ENCODE measurements around the gene ACSL1. TPM values are rescaled to one million over a fixed set of nuclear protein-coding genes. Genes with fewer than 3 reads are reported as not detected.

ACSL1 gene
- total and polyA plus RNA-seq, 2 of the 8 experiments (the other 6 are each of a cell fraction or from before 2014, with no cell fraction given), result 2.3 to 8.7 TPM

GRCh38 chr4:184846531-184846930 lies 20.8 kb upstream of the ACSL1 start:
- Histone ChIP-seq H4K8ac (ENCODE audit: extremely low read depth, insufficient read depth, low read length) (no peak overlapping the region), H3K79me1 (ENCODE audit: low read depth, low read length) (no peaks in the 10 kb centered on the region), H2BK5ac (ENCODE audit: low read depth, low read length) (no peak overlapping the region), H2BK15ac (ENCODE audit: low read length) (no peak overlapping the region), H3K9me3 (ENCODE audit: insufficient read depth in 2 of 2, low read depth in 1 of 2, low read length in 1 of 2) (no peaks in the 10 kb centered on the region), H4K91ac (replicated peaks; ENCODE audit: insufficient read length, low read length) (no peak overlapping the region), H3K14ac (ENCODE audit: insufficient read length) (no peak overlapping the region), H3K4me2 (ENCODE audit: insufficient read depth in 1 of 2, low read depth in 2 of 2, low read length in 2 of 2) (no peak overlapping the region), H4K5ac (ENCODE audit: insufficient read length, low read depth, low read length) (no peak overlapping the region), H4K20me1 (replicated peaks in 1 of 2; ENCODE audit: control insufficient read depth in 1 of 2, insufficient read depth in 2 of 2, low read length in 2 of 2) (no peaks in the 10 kb centered on the region), H3K18ac (ENCODE audit: extremely low read depth, low read length) (no peak overlapping the region), H3K4me3 (ENCODE audit: extremely low read depth in 1 of 4, insufficient read depth in 2 of 4, low read depth in 3 of 4, low read length in 4 of 4) (no peak overlapping the region), H3K27ac (ENCODE audit: low read depth, low read length) (no peak overlapping the region), H2AK5ac (ENCODE audit: low read depth, low read length) (no peak overlapping the region), H3K4me1 (replicated peaks in 1 of 4; ENCODE audit: control insufficient read depth in 3 of 4, insufficient read depth in 4 of 4, low read length in 3 of 4) (no peaks in the 10 kb centered on the region), H3K23ac (ENCODE audit: insufficient read length) (no peak overlapping the region), H2BK120ac (replicated peaks; ENCODE audit: low read depth, low read length) (no peak overlapping the region), H3K9ac (replicated peaks in 1 of 4; ENCODE audit: extremely low read depth in 1 of 4, low read depth in 3 of 4, low read length in 3 of 4) (no peak overlapping the region), H3K27me3 (replicated peaks in 1 of 4; ENCODE audit: control insufficient read depth in 3 of 4, extremely low read depth in 1 of 4, insufficient read depth in 3 of 4, low read length in 3 of 4) (no peaks in the 10 kb centered on the region), H2AFZ (ENCODE audit: low read length) (no peak overlapping the region), H3K4ac (replicated peaks; ENCODE audit: insufficient read length, low read depth, low read length) (no peak overlapping the region), H3K36me3 (ENCODE audit: control insufficient read depth in 2 of 4, insufficient read depth in 4 of 4, low read length in 3 of 4) (no peaks in the 10 kb centered on the region), H3K23me2 (ENCODE audit: low read depth, low read length) (no peaks in the 10 kb centered on the region), H2BK20ac (ENCODE audit: low read length) (no peak overlapping the region), H3K56ac (replicated peaks; ENCODE audit: insufficient read length, low read depth, low read length) (no peak overlapping the region), H3K79me2 (ENCODE audit: control insufficient read depth in 1 of 2, insufficient read depth in 2 of 2, low read length in 2 of 2) (no peaks in the 10 kb centered on the region), H2BK12ac (ENCODE audit: low read depth, low read length) (no peak overlapping the region)
- 86% methylated on average over 3 of the region's 3 CpGs; no CpG with 5 or more reads in 1 of the 2 experiments for WGBS, 2 experiments (ENCODE audit: extremely low coverage in 1 of 2, insufficient coverage in 1 of 2, insufficient read length in 1 of 2, insufficient replicate concordance in 2 of 2, low coverage in 1 of 2, low lambda C conversion rate in 2 of 2, missing lambda C conversion rate in 1 of 2)
- CTCF ChIA-PET (ENCODE audit: partially characterized antibody), result no interaction called here
- DNase-seq (ENCODE audit: low read depth in 1 of 2, low spot score in 2 of 2), result no peak
- no peak for FAIRE-seq
- POLR2A ChIA-PET (ENCODE audit: partially characterized antibody), result no interaction called here
- TF ChIP-seq TAF1 (IDR thresholded peaks at IDR 0.05; ENCODE audit: low read depth, low read length) (no peak), HDAC2 (IDR thresholded peaks at IDR 0.05; ENCODE audit: borderline replicate concordance in 1 of 2, low read depth in 2 of 2, low read length in 2 of 2) (no peak), TCF12 (IDR thresholded peaks at IDR 0.05; ENCODE audit: low read depth, low read length) (no peak), BACH1 (IDR thresholded peaks at IDR 0.05; ENCODE audit: low read length) (no peak), JUN (IDR thresholded peaks at IDR 0.05; ENCODE audit: low read depth, low read length) (no peak), TAF7 (optimal IDR thresholded peaks at IDR 0.05; ENCODE audit: borderline replicate concordance, low read depth, low read length) (no peak), CEBPB (IDR thresholded peaks at IDR 0.05; ENCODE audit: low read depth, low read length) (no peak), BCL11A (IDR thresholded peaks at IDR 0.05; ENCODE audit: low read depth in 2 of 2, low read length in 2 of 2) (no peak), RNF2 (IDR thresholded peaks at IDR 0.05; ENCODE audit: borderline replicate concordance, low read depth, low read length, missing control alignments, poor library complexity, severe bottlenecking) (no peak), CREB1 (IDR thresholded peaks at IDR 0.05) (no peak), CHD1 (IDR thresholded peaks at IDR 0.05; ENCODE audit: low read depth, low read length) (no peak), ZNF274 (IDR thresholded peaks at IDR 0.05; ENCODE audit: borderline replicate concordance, extremely low read depth, low read length) (no peak), RFX5 (IDR thresholded peaks at IDR 0.05; ENCODE audit: borderline replicate concordance, low read depth, low read length) (no peak), SIX5 (IDR thresholded peaks at IDR 0.05; ENCODE audit: low read depth, low read length) (no peak), HDAC6 (IDR thresholded peaks at IDR 0.05; ENCODE audit: low read depth, low read length) (no peak), BRCA1 (IDR thresholded peaks at IDR 0.05; ENCODE audit: low read depth, low read length) (no peak)

Measured in H1 (cell line).